ENCODE results near the gene SIRT5. TPM values are rescaled to one million over a fixed set of nuclear protein-coding genes. Genes with fewer than 3 reads are reported as not detected.

The SIRT5 gene
- total RNA-seq, 2 donors from 2014 or later, result 10.2 to 11.2 TPM

DNA sequence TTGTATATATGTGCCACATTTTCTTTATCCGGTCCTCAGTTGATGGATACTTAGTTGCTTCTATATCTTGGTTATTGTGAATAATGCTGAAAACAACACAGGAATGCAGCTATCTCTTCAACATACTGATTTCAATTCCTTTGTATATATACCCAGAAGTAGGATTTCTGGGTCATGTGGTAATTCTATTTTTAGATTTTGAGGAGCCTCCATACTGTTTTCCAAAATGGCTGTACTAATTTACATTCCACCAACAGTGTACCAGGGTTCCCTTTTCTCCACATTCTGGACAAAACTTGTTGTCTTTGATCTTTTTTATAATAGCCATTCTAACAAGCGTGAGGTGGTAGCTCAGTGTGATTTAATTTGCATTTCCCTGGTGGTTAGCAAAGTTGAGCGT lies 1.6 kb downstream of the SIRT5 start:
- Histone ChIP-seq H3K4me1 (peaks cover 8% of the 10 kb centered on the region), H3K4me3 (no peak overlapping the region), H3K27me3 (no peaks in the 10 kb centered on the region), H3K27ac (peak overlapping the region in 1 of 4 donors; percentile 97), H3K36me3 (replicated peaks in 1 of 2; ENCODE audit: insufficient read depth in 1 of 2, low read depth in 2 of 2) (no peaks in the 10 kb centered on the region), H3K9me3 (no peaks in the 10 kb centered on the region)
- DNase-seq (no peak), ATAC-seq (no peak)
- intact Hi-C loops (cut with DNase I), result loop anchor here (10.0 kb wide), 1 partner anchor 241 kb away; no protein-coding TSS in a partner anchor
- TF ChIP-seq, protein P1, sequence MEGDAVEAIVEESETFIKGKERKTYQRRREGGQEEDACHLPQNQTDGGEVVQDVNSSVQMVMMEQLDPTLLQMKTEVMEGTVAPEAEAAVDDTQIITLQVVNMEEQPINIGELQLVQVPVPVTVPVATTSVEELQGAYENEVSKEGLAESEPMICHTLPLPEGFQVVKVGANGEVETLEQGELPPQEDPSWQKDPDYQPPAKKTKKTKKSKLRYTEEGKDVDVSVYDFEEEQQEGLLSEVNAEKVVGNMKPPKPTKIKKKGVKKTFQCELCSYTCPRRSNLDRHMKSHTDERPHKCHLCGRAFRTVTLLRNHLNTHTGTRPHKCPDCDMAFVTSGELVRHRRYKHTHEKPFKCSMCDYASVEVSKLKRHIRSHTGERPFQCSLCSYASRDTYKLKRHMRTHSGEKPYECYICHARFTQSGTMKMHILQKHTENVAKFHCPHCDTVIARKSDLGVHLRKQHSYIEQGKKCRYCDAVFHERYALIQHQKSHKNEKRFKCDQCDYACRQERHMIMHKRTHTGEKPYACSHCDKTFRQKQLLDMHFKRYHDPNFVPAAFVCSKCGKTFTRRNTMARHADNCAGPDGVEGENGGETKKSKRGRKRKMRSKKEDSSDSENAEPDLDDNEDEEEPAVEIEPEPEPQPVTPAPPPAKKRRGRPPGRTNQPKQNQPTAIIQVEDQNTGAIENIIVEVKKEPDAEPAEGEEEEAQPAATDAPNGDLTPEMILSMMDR (IDR thresholded peaks at IDR 0.05), result no peak
- no peak for TF ChIP-seq POLR2A (IDR thresholded peaks at IDR 0.05)
- WGBS, 2 donors, result 90 to 91% methylated on average over 3 of the region's 3 CpGs

GRCh38 chr6:13577926-13578325 lies 3.5 kb downstream of the SIRT5 start:
- H3K4me3 ChIP-seq, result no peak overlapping the region
- H3K4me1 ChIP-seq, result peaks cover 8% of the 10 kb centered on the region
- no peaks in the 10 kb centered on the region for H3K9me3 ChIP-seq
- 92 to 95% methylated on average over 3 of the region's 3 CpGs for WGBS, 2 donors
- intact Hi-C loops (cut with DNase I), result loop anchor here (10.0 kb wide), 1 partner anchor 243 kb away; no protein-coding TSS in a partner anchor
- H3K27ac ChIP-seq, result no peak overlapping the region
- H3K36me3 ChIP-seq (replicated peaks in 1 of 2; ENCODE audit: insufficient read depth in 1 of 2, low read depth in 2 of 2), result no peaks in the 10 kb centered on the region
- ATAC-seq, result no peak
- DNase-seq, result no peak
- H3K27me3 ChIP-seq, result no peaks in the 10 kb centered on the region
- TF ChIP-seq POLR2A (IDR thresholded peaks at IDR 0.05), result no peak
- TF ChIP-seq, protein P1 (IDR thresholded peaks at IDR 0.05), result no peak

DNA sequence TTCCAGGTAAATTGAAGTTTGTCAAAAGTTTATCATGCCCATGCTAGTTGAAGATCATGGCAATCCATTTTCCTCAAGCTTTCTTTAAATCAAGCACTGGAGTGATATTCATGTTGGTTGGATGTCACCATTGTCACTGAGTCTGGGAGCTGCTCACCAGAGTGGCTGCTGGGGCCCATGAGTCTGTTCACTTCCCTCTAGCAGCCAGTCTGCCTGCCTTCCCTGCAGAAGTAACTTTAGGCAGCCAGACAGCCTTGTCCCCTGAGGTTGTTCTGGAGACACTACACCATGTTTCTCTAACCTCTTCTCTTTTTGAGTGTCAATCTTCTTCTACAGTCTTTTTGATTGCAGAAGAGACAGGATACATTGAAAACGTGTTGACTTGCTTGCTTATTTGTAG lies 5.5 kb downstream of the SIRT5 start:
- Histone ChIP-seq H3K9me3 (no peaks in the 10 kb centered on the region), H3K36me3 (replicated peaks in 1 of 2; ENCODE audit: insufficient read depth in 1 of 2, low read depth in 2 of 2) (no peaks in the 10 kb centered on the region), H3K4me1 (no peaks in the 10 kb centered on the region), H3K27ac (no peak overlapping the region), H3K27me3 (no peaks in the 10 kb centered on the region), H3K4me3 (no peak overlapping the region)
- DNase-seq (peak in 1 of 4 donors; percentile 25), ATAC-seq (no peak)
- intact Hi-C loops (cut with DNase I), result loop anchor here (10.0 kb wide), 1 partner anchor 245 kb away; no protein-coding TSS in a partner anchor
- WGBS, 2 donors, result 59 to 64% methylated on average over 1 of the region's 1 CpG
- no peak for TF ChIP-seq POLR2A (IDR thresholded peaks at IDR 0.05)

- H3K27me3 ChIP-seq, result no peaks in the 10 kb centered on the region
- H3K36me3 ChIP-seq (replicated peaks in 1 of 2; ENCODE audit: insufficient read depth in 1 of 2, low read depth in 2 of 2), result no peaks in the 10 kb centered on the region
- H3K4me3 ChIP-seq, result no peak overlapping the region
- no peak for TF ChIP-seq POLR2A (IDR thresholded peaks at IDR 0.05)
- TF ChIP-seq, protein P1 (IDR thresholded peaks at IDR 0.05), result no peak
- ATAC-seq (no peak), DNase-seq (peak in 1 of 4 donors; percentile 30)
- 74 to 89% methylated on average over 9 of the region's 9 CpGs for WGBS, 2 donors
- no peaks in the 10 kb centered on the region for H3K4me1 ChIP-seq
- no peaks in the 10 kb centered on the region for H3K9me3 ChIP-seq
- intact Hi-C loops (cut with DNase I), result no loop called here
- H3K27ac ChIP-seq, result no peak overlapping the region
These were observed 7.4 kb downstream of the SIRT5 start for GRCh38 chr6:13581700-13582229.

DNA sequence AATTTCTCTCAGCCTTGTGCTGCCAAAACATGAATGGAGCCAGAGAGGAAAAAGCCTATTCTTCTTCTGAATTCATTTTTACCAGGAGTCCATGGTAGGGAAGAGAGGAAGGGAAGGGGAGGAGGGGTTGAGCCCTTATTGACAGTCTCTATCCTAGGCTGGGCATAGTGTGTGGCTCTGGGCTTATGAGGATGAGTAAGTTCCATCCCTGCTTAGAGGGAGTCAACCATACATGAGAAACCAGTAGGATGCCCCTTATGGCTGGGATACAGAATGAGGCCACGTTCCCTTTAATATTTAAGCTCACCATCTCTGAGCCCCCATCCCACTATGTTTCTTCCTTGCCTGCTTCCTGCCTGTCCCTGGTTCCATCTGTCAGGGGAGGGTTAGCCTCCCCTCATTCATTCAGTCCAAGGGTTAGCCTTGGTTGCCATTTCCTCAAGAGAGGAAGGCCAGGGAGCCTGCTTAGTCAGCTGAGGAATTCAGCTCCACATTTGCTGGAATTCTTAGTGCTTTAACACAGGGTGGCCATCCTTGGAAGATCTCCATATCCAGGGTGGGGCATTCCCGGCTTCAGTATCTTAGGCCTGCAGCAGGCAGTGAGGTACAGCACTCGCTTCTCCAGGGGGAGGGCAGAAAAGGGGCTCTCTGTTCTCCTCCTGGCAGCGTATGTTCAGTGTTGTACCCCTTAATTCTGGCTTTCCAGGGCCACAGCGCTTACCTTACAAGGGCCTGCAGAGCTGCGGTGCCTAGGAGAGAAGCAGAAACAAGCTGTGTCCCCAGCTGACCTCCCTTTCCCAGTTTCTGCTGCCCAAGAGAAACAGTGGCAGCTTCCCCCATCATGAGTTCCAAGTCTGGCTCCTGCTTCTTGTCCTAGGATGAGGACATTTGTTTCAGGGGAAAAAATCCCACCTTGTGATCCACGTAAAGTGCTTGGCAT lies 12.5 kb downstream of the SIRT5 start:
- DNase-seq, result no peak
- no peaks in the 10 kb centered on the region for H3K4me1 ChIP-seq
- no peak overlapping the region for H3K27ac ChIP-seq
- no peak overlapping the region for H3K4me3 ChIP-seq
- H3K36me3 ChIP-seq (replicated peaks in 1 of 2; ENCODE audit: insufficient read depth in 1 of 2, low read depth in 2 of 2), result peaks cover 0 to 4% of the 10 kb centered on the region in 2 donors
- H3K27me3 ChIP-seq, result no peaks in the 10 kb centered on the region
- WGBS, 2 donors, result 95 to 97% methylated on average over 6 to 7 of the region's 7 CpGs
- ATAC-seq, result no peak
- intact Hi-C loops (cut with DNase I), result no loop called here
- H3K9me3 ChIP-seq, result no peaks in the 10 kb centered on the region
- TF ChIP-seq POLR2A (IDR thresholded peaks at IDR 0.05), result no peak
- TF ChIP-seq, protein P1 (IDR thresholded peaks at IDR 0.05), result no peak

All from body of pancreas (tissue), 4 donors.